HepG2 (cell line): ENCODE measurements around the gene TFEB. TPM values are rescaled to one million over a fixed set of nuclear protein-coding genes. Genes with fewer than 3 reads are reported as not detected.

Experiments
- ATF7 ChIP-seq, 2 experiments: fragments of 450-650 bp in 1 of 2; sonication (generic) in 1 of 2; formaldehyde crosslinking in 1 of 2; IDR thresholded peaks; 2 replicates each; pipeline versions ENCODE4 v1.4.0 to v1.6.1; 2016 to 2020; ENCODE audit warnings: antibody characterized with exemption in 1 of 2, mild to moderate bottlenecking in 1 of 2, missing genetic modification reagents in 1 of 2
- KDM3A ChIP-seq: IDR thresholded peaks from 2 replicates; pipeline ENCODE4 v1.6.1; 2018; ENCODE audit warnings: low read depth, missing compliant biosample characterization
- PHF20 ChIP-seq: sonication (generic); formaldehyde crosslinking; IDR thresholded peaks from 2 replicates; pipeline ENCODE4 v1.5.0; 2020; ENCODE audit warnings: mild to moderate bottlenecking, missing genetic modification reagents
- SOX5 ChIP-seq: IDR thresholded peaks from 2 replicates; pipeline ENCODE4 v1.6.1; 2016; ENCODE audit warnings: borderline replicate concordance
- TEAD3 ChIP-seq: optimal IDR thresholded peaks from 2 replicates; pipeline ENCODE3; 2016; ENCODE audit warnings: borderline replicate concordance
- ZNF235 ChIP-seq: sonication (generic); formaldehyde crosslinking; IDR thresholded peaks from 2 replicates; pipeline ENCODE4 v1.8.1; 2023; ENCODE audit warnings: mild to moderate bottlenecking, missing genetic modification reagents, borderline replicate concordance
- ZNF329 ChIP-seq: sonication (generic); formaldehyde crosslinking; IDR thresholded peaks from 2 replicates; pipeline ENCODE4 v1.9.0; 2021; ENCODE audit warnings: low read depth, mild to moderate bottlenecking, missing genetic modification reagents
- ZNF383 ChIP-seq: sonication (generic); formaldehyde crosslinking; IDR thresholded peaks from 2 replicates; pipeline ENCODE4 v1.4.0; 2020; ENCODE audit warnings: missing genetic modification reagents, mild to moderate bottlenecking, borderline replicate concordance
- ZNF563 ChIP-seq: sonication (generic); formaldehyde crosslinking; IDR thresholded peaks from 2 replicates; pipeline ENCODE4 v1.8.0; 2022; ENCODE audit warnings: mild to moderate bottlenecking, moderate library complexity, missing genetic modification reagents
- ZNF589 ChIP-seq: sonication (generic); formaldehyde crosslinking; conservative IDR thresholded peaks from 2 replicates; pipeline ENCODE4 v1.8.0; 2022; ENCODE audit warnings: mild to moderate bottlenecking, moderate library complexity, missing genetic modification reagents
- ZNF768 ChIP-seq: sonication (generic); formaldehyde crosslinking; IDR thresholded peaks from 2 replicates; pipeline ENCODE4 v1.4.0; 2020; ENCODE audit warnings: missing genetic modification reagents
- polyA plus RNA-seq, 8 experiments: library from polyadenylated mRNA; depleted of rRNA in 3 of 8; stranded (reverse) in 7 of 8; unstranded in 1 of 8; fragments of >200 nt; fragmentation: Illumina TruSeq in 4 of 8; extraction: Trizol in 4 of 8; gene quantifications; 2 replicates each; pipeline versions ENCODE4 v1.2.1 to v1.2.3, GENCODE V29; 2011 to 2016; ENCODE audit warnings: low read depth in 4 of 8, missing spikeins in 1 of 8, mixed read lengths in 1 of 8; ENCODE audit not compliant: insufficient read depth in 1 of 8
- total RNA-seq, 5 experiments: library from RNA; depleted of rRNA; stranded (reverse); fragments of >200 nt; fragmentation: Illumina TruSeq; extraction: Trizol; gene quantifications; 2 replicates each; pipeline ENCODE4 v1.2.3, GENCODE V29; 2016; ENCODE audit warnings: low read depth in 1 of 5
- TF ChIP-seq, protein P1 (sequence below): sonication (generic); formaldehyde crosslinking; IDR thresholded peaks from 2 replicates; pipeline ENCODE4 v1.9.0; 2021; ENCODE audit warnings: mild to moderate bottlenecking, missing genetic modification reagents
- TF ChIP-seq, protein P2 (sequence below): sonication (generic); formaldehyde crosslinking; IDR thresholded peaks from 2 replicates; pipeline ENCODE4 v1.4.0; 2020; ENCODE audit warnings: missing genetic modification reagents
- TF ChIP-seq, protein P3 (sequence below): sonication (generic); formaldehyde crosslinking; IDR thresholded peaks from 2 replicates; pipeline ENCODE4 v1.5.0; 2020; ENCODE audit warnings: missing genetic modification reagents, mild to moderate bottlenecking, borderline replicate concordance
- TF ChIP-seq, protein P4 (sequence below): IDR thresholded peaks from 2 replicates; pipeline ENCODE4 v1.6.1; 2016; ENCODE audit warnings: missing compliant biosample characterization, missing genetic modification reagents, borderline replicate concordance

The TFEB gene
- total and polyA plus RNA-seq, 2 of the 13 experiments (the other 11 are each of a cell fraction or from before 2014, with no cell fraction given) = 13.3 to 18.7 TPM

DNA sequence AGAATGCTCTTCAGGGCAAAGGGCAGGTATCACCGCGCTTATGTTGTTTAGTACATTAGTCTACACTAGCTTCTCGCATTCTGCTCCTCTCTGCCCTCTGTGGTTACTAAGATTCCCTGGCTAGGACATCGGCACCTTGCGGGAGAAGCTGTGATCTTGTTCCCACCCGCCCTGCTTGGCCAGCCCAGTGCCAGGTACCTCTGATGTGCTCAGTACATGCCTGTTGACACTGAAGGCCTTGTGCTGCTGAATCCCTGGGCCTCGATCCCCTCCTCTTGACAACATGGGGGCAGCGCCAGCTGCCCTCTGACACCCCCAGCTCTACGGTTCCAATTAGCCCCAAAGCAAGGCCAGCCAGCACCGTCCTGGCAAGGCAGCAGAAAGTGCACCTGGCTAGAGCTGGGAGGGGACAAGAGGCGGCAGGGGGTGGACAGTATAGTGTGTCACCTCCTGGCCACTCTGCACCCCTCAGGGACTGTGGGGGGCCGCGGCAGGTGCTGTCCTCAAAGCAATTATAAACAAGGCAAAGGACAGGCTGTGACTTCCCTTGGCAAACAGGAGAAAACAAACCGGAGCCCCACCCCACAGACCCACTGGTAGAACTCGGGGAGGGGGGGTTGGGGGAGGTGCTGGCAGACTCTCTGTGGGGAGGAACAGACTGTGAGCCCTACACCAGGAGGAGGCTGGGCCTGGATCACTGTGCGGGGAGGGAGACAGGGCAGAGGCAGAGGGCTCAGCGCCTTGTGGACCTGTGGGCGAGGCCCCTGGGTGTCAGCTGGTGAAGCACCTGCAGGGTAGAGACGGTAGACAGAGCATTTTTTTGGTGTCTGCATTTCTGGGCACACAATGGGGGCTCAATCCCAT, 7.1 kb downstream of the TFEB start (continued):
- TF ChIP-seq, protein P1, sequence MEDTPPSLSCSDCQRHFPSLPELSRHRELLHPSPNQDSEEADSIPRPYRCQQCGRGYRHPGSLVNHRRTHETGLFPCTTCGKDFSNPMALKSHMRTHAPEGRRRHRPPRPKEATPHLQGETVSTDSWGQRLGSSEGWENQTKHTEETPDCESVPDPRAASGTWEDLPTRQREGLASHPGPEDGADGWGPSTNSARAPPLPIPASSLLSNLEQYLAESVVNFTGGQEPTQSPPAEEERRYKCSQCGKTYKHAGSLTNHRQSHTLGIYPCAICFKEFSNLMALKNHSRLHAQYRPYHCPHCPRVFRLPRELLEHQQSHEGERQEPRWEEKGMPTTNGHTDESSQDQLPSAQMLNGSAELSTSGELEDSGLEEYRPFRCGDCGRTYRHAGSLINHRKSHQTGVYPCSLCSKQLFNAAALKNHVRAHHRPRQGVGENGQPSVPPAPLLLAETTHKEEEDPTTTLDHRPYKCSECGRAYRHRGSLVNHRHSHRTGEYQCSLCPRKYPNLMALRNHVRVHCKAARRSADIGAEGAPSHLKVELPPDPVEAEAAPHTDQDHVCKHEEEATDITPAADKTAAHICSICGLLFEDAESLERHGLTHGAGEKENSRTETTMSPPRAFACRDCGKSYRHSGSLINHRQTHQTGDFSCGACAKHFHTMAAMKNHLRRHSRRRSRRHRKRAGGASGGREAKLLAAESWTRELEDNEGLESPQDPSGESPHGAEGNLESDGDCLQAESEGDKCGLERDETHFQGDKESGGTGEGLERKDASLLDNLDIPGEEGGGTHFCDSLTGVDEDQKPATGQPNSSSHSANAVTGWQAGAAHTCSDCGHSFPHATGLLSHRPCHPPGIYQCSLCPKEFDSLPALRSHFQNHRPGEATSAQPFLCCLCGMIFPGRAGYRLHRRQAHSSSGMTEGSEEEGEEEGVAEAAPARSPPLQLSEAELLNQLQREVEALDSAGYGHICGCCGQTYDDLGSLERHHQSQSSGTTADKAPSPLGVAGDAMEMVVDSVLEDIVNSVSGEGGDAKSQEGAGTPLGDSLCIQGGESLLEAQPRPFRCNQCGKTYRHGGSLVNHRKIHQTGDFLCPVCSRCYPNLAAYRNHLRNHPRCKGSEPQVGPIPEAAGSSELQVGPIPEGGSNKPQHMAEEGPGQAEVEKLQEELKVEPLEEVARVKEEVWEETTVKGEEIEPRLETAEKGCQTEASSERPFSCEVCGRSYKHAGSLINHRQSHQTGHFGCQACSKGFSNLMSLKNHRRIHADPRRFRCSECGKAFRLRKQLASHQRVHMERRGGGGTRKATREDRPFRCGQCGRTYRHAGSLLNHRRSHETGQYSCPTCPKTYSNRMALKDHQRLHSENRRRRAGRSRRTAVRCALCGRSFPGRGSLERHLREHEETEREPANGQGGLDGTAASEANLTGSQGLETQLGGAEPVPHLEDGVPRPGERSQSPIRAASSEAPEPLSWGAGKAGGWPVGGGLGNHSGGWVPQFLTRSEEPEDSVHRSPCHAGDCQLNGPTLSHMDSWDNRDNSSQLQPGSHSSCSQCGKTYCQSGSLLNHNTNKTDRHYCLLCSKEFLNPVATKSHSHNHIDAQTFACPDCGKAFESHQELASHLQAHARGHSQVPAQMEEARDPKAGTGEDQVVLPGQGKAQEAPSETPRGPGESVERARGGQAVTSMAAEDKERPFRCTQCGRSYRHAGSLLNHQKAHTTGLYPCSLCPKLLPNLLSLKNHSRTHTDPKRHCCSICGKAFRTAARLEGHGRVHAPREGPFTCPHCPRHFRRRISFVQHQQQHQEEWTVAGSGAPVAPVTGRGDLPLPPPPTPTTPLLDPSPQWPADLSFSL (CRISPR knock-in tag) = 0 out of 2 replicates have a peak, but pooled peaks have one; percentile 19
- TF ChIP-seq, protein P2, sequence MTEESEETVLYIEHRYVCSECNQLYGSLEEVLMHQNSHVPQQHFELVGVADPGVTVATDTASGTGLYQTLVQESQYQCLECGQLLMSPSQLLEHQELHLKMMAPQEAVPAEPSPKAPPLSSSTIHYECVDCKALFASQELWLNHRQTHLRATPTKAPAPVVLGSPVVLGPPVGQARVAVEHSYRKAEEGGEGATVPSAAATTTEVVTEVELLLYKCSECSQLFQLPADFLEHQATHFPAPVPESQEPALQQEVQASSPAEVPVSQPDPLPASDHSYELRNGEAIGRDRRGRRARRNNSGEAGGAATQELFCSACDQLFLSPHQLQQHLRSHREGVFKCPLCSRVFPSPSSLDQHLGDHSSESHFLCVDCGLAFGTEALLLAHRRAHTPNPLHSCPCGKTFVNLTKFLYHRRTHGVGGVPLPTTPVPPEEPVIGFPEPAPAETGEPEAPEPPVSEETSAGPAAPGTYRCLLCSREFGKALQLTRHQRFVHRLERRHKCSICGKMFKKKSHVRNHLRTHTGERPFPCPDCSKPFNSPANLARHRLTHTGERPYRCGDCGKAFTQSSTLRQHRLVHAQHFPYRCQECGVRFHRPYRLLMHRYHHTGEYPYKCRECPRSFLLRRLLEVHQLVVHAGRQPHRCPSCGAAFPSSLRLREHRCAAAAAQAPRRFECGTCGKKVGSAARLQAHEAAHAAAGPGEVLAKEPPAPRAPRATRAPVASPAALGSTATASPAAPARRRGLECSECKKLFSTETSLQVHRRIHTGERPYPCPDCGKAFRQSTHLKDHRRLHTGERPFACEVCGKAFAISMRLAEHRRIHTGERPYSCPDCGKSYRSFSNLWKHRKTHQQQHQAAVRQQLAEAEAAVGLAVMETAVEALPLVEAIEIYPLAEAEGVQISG = no peak
- TF ChIP-seq ZNF383 (CRISPR knock-in tag) (no peak), ZNF589 (0 out of 2 replicates have a peak, but pooled peaks have one; percentile 7), PHF20 (CRISPR knock-in tag) (no peak), ZNF235 (CRISPR knock-in tag) (no peak), ZNF329 (CRISPR knock-in tag) (no peak), ATF7 (IDR thresholded peaks at IDR 0.05) (no peak), ATF7 (CRISPR knock-in tag; IDR thresholded peaks at IDR 0.05) (no peak), SOX5 (peak; percentile 44; the same call in 1 of the 2 replicates), TEAD3 (CRISPR knock-in tag) (peak; percentile 6), KDM3A (CRISPR knock-in tag) (no peak), ZNF768 (CRISPR knock-in tag) (no peak), ZNF563 (no peak)
- TF ChIP-seq, protein P3, sequence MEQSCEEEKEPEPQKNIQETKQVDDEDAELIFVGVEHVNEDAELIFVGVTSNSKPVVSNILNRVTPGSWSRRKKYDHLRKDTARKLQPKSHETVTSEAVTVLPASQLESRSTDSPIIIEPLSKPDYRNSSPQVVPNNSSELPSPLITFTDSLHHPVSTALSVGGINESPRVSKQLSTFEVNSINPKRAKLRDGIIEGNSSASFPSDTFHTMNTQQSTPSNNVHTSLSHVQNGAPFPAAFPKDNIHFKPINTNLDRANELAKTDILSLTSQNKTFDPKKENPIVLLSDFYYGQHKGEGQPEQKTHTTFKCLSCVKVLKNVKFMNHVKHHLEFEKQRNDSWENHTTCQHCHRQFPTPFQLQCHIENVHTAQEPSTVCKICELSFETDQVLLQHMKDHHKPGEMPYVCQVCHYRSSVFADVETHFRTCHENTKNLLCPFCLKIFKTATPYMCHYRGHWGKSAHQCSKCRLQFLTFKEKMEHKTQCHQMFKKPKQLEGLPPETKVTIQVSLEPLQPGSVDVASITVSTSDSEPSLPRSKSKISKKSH = no peak
- TF ChIP-seq, protein P4, sequence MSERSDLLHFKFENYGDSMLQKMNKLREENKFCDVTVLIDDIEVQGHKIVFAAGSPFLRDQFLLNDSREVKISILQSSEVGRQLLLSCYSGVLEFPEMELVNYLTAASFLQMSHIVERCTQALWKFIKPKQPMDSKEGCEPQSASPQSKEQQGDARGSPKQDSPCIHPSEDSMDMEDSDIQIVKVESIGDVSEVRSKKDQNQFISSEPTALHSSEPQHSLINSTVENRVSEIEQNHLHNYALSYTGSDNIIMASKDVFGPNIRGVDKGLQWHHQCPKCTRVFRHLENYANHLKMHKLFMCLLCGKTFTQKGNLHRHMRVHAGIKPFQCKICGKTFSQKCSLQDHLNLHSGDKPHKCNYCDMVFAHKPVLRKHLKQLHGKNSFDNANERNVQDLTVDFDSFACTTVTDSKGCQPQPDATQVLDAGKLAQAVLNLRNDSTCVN (CRISPR knock-in tag) = no peak
